ENCODE measurements around the gene NOVA2.
A peak's percentile ranks its signal among the peaks of the same experiment; 100 is the strongest.

Gene NOVA2

GRCh38 chr19:45924891-45925447 is 48.7 kb downstream of the NOVA2 start:
- no peak for DNase-seq (ENCODE audit: low read depth in 2 of 2)

DNA sequence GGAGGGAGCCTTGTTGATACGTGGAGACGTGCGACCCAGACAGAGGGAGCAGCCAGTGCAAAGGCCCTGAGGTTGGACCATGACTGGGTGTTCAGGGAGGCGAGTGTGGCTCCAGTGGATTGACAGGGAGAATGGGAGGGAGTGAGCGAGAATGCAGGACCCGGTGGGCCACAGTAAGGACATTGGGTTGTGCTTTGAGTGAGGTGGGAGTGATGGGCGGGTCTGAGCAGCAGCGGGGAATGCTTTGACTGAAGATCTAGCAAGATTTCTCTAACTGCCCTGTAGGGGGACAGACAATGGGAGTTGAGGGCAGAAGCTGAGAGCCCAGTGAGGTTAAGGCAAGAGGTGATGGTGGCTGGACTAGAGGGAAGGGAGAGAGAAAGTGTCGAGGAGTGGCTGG is 51.4 kb downstream of the NOVA2 start:
- DNase-seq (ENCODE audit: low read depth in 2 of 2) = no peak

GRCh38 chr19:45920458-45920857 is 53.2 kb downstream of the NOVA2 start:
- DNase-seq (ENCODE audit: low read depth in 2 of 2) = no peak

- no peak for DNase-seq (ENCODE audit: low read depth in 2 of 2)
Measured at GRCh38 chr19:45919678-45920077, 54.0 kb downstream of the NOVA2 start.

GRCh38 chr19:45918721-45919120 is 54.9 kb downstream of the NOVA2 start:
- DNase-seq (ENCODE audit: low read depth in 2 of 2) = no peak

DNA sequence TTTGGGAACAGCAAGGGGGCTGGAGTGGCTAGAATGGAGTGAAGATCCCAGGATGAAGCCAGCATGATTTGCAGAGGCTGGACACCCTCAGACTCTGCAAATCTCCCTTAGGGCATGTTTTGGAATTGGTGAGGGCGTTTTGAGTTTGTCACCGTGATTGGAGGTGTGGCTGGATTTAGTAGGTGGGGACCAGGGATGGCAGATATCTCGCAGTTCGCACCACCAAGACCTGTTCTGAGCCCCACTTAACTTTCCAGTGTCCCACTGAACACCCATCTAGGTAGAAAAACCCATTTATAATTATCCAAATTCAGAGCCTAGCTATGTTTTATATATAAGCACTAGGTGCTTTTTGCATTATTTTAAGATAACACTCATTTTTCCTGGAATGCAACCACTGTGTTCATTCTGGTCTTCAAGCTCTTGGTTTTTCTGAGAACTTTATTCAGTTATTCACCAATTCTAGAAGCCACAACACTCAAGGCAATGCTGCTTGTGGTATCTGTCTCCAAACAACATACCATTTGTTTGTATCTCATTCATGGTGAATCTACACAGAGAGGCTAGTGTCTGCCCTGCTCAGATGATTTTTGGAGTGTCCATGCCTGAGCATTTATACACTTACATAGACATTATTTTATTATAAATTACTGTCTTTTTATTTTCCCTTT is 56.1 kb downstream of the NOVA2 start:
- DNase-seq (ENCODE audit: low read depth in 2 of 2) = no peak

GRCh38 chr19:45913874-45914830 is 59.5 kb downstream of the NOVA2 start, which contains the start of gene NANOS2:
TSS of gene NANOS2 (minus strand) at chr19:45914778. CDS start at chr19:45914693, 85 bp downstream.
- no peak for DNase-seq (ENCODE audit: low read depth in 2 of 2)

DNA sequence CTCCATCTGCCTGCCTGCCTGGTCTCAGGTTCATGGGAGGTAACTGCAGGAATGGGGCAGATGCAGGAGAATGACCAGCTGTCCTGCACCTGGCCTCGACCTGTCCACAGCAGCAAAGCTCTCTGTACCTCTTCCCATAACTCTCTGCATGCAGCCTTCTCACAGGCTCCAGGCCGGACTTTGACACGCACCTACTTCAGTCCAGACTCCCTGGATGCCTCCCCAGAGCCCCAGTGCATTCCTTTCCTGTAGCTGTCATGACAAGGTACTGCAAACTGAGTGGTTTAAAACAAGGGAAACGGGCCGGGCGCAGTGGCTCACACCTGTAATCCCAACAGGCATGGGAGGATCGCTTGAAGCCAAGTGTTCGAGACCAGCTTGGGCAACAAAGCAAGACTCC is 62.4 kb downstream of the NOVA2 start:
- DNase-seq (ENCODE audit: low read depth in 2 of 2) = no peak

DNA sequence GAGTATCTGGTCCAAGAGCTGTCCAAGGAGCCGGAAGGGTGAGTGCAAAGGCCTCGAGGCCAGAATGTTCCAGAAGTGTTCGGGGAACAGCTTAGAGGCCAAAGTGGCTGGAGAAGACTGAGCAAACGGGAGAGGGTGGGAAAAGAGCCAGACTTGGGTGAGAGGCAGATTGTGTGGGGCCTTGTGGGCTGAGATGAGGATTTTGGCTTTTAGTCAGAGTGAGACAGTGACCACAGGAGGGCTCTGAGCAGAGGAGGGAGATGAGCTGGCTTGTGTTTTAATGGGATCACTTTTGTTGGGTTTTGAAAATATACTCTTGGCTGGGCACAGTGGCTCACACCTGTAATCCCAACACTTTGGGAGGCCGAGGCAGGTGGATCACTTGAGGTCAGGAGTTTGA is 64.7 kb downstream of the NOVA2 start:
- no peak for DNase-seq (ENCODE audit: low read depth in 2 of 2)

DNA sequence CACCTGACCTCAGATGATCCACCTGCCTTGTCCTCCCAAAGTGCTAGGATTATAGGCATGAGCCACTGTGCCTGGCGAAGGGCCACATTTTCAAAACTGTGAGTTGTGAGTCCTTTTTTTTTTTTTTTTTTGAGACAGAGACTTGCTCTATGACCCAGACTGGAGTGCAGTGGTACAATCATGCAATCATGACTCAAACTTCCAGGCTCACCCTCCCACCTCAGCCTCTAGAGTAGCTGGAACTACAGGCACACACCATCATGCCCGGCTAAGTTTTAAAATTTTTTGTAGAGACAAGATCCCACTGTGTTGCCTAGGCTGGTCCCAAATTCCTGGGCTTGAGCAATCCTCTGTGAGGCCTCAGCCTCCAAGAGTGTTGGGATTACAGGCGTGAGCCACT is 67.4 kb downstream of the NOVA2 start:
- DNase-seq (ENCODE audit: low read depth in 2 of 2) = no peak

DNA sequence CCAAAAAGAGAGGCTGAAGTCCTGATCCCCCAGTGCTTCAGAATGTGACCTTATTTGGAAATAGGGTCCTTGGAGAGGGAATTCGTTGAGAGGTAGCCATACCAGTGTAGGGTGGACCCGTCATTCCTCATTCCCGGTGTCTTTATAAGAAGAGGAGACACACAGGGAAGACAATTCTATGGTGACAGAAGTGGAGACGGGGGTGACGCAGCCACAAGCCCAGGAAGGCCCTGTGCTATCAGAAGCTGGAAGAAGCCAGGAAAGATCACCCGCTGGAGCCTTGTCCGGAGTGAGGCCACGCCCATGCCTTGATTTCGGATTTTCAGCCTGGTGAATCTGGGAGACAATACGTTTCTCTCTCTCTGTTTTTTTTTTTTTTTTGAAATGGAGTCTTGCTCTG is 68.7 kb downstream of the NOVA2 start:
- no peak for DNase-seq (ENCODE audit: low read depth in 2 of 2)

DNA sequence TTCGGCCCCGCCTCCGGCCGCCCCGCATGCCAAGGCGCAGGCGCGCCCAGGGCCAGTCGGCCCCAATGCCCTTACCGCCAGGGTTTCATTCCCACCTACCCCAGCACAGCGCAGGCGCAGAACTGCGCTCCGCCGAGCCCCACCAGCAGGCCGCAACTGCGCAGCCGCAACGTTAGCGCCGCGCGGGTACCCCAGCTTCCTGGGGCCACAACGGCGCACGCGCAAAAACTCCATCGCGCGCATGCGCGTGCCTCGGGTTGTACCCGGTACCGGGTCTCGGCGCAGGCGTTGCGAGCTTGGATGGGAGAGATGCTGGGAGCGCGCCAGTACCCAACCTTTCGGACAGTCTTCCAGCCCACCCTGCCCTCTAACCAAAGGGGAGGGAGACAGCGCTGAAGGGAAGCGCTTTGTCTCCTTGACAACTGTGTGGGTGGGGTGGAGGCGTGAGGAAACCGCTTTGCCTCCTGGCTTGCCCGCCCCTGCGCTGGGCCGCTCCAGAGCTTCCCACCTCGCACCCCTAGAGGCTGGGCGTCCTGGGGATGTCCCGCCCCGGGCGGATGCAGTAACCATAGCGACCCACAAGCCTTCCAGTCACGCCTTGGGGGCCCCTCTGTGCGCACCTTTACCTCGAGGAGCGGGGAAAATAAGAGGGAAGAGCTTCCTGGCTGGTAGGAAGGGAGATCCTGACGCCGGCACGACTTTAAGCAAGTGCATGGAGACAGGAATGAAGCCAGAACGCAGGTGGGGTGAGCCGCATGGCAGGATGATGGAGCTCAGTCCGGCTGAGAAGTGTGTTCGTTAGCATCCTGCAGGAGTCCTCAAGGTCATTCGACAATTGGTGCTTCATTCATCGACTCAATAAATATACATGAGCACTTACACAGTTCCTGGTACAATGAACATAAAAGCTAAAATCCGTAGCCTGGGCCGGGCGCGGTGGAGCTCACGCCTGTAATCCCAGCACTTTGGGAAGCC is 70.7 kb downstream of the NOVA2 start:
- peak; percentile 97 to 99 for DNase-seq (ENCODE audit: low read depth in 2 of 2)

GRCh38 chr19:45901912-45902650 is 71.6 kb downstream of the NOVA2 start, which contains the start of gene MYPOP:
TSS of gene MYPOP (minus strand) at chr19:45902613. CDS start at chr19:45901773, 840 bp downstream.
- no peak for DNase-seq (ENCODE audit: low read depth in 2 of 2)

- peak in 1 of 2 donors; percentile 33 for DNase-seq (ENCODE audit: low read depth in 2 of 2)
Measured at GRCh38 chr19:45901432-45901911, 72.2 kb downstream of the NOVA2 start.

DNA sequence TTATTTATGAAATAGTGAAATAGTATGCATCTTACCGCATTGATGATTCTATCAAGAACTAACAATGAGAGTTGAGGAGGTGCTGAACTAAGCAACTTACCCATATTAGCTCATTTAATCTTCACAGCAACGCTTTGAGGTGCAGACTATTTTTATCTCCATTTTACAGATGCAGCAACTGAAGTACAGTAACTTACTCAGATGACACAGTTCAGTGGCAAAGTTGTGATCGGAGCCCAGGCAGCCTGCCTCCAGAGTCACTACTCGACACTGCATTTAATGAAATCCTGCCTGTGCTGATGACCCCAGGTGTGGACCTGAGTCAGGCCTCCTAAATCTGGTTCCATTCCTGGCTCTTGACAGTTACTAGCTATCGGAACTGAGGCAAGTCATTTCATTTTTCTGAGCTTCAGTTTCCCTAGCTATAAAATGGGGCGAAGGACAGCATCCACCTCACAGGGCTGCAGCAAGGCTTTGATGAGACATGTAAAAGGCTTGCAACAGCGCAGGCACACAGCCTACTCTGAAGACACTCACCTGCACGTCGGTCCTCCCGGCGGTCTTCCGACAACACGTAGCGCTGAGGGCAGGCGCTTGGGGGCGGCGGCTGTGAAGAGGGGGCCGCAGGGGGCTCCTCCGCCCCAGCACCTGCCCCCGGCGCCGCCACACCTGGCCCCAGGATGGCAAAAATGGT is 72.8 kb downstream of the NOVA2 start:
- DNase-seq (ENCODE audit: low read depth in 2 of 2) = no peak

GRCh38 chr19:45899919-45900589 is 73.6 kb downstream of the NOVA2 start:
- no peak for DNase-seq (ENCODE audit: low read depth in 2 of 2)

DNA sequence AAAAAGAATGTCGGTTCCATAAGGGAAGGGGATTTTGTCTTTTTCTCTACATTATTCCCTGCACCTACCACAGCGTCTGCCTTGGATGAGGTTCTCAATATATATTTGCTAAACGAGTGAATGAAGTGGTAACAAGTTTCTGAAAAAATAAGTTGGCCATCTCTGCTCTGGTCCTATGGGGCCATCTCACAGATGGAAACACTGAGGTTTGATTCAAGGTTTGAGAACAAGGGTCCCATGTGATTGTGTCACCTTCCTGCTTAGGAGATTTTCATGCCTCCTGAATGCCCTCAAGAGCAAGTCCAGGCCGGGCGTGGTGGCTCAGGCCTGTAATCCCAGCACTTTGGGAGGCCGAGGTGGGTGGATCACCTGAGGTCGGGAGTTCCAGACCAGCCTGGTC is 74.4 kb downstream of the NOVA2 start:
- DNase-seq (ENCODE audit: low read depth in 2 of 2) = no peak

DNA sequence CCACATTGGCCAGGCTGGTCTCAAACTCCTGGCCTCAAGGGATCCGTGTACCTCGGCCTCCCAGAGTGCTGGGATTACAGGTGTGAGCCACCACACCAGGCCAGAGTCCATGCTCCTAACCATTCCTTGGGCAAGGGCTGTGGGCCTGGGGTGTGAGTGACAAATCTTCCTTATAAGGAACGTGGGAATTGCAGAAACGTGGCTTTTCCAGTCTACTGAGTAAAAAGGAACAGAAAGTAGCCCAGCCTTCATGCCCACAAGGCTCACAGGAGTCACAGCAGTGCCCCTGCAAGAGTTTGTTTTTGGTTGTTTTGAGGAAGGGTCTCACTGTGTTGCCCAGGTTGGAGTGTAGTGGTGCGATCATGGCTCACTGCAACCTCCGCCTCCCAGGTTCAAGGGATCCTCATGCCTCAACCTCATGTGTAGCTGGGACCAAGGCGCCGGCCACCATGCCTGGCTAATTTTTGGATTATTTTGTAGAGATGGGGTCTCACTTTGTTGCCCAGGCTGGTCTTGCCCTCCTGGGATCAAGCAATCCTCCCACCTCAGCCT is 76.3 kb downstream of the NOVA2 start:
- no peak for DNase-seq (ENCODE audit: low read depth in 2 of 2)
